Breast epithelium (tissue), 4 donors: ENCODE results near the gene FNBP1. TPM values are rescaled to one million over a fixed set of nuclear protein-coding genes. Genes with fewer than 3 reads are reported as not detected.

ENCODE experiments used
- DNase-seq, 2 donors: peaks; one replicate each; pipeline ENCODE4 v3.0.0-alpha.2; 2019; ENCODE audit warnings: low spot score in 2 of 2
- H3K27ac ChIP-seq, 2 donors: fragments of 200-600 bp; sonication (generic) in 1 of 2; one replicate each; pipeline ENCODE4 v1.5.1; 2016 to 2019; ENCODE audit warnings: mild to moderate bottlenecking in 1 of 2
- H3K27me3 ChIP-seq, 2 donors: fragments of 200-600 bp; sonication (generic) in 1 of 2; one replicate each; pipeline versions ENCODE4 v1.5.1 to v1.6.0; 2017 to 2019; ENCODE audit warnings: control low read depth in 1 of 2, mild to moderate bottlenecking in 1 of 2
- H3K36me3 ChIP-seq: fragments of 200-600 bp; one replicate; pipeline ENCODE4 v1.5.1; 2019
- H3K4me1 ChIP-seq, 2 donors: fragments of 200-600 bp; sonication (generic); one replicate each; pipeline ENCODE4 v1.5.1; 2016 to 2019; ENCODE audit warnings: control low read depth in 1 of 2
- H3K4me3 ChIP-seq, 3 donors: fragments of 200-600 bp; sonication (generic); 1 replicate in 2 of 3; 2 replicates in 1 of 3; pipeline ENCODE4 v1.5.1; 2016 to 2019; ENCODE audit warnings: mild to moderate bottlenecking in 3 of 3, moderate library complexity in 2 of 3
- H3K9me3 ChIP-seq, 2 donors: fragments of 200-600 bp; sonication (generic) in 1 of 2; one replicate each; pipeline ENCODE4 v1.5.1; 2016 to 2019; ENCODE audit warnings: control low read depth in 1 of 2
- POLR2A ChIP-seq: fragments of 450-650 bp; IDR thresholded peaks from one replicate; pipeline ENCODE4 v1.6.1; 2016; ENCODE audit warnings: antibody characterized with exemption, mild to moderate bottlenecking, moderate library complexity
- POLR2AphosphoS5 ChIP-seq, 3 donors: sonication (generic); formaldehyde crosslinking; IDR thresholded peaks; one replicate each; pipeline ENCODE4 v1.6.1; 2017; ENCODE audit warnings: antibody characterized with exemption in 3 of 3
- intact Hi-C: fragments of 100-400 bp; cut with DNase I; formaldehyde crosslinking; loops from one replicate; pipeline ENCODE4 v1.15.1; 2023; ENCODE audit warnings: low total_unique reads
- total RNA-seq, 3 donors: library from RNA; depleted of rRNA; stranded (reverse); fragments of >200 nt; gene quantifications; one replicate each; pipeline ENCODE4 v1.1.0, GENCODE V29; 2016
- TF ChIP-seq, protein P1 (sequence below), 3 donors: fragments of 450-650 bp; IDR thresholded peaks; one replicate each; pipeline ENCODE4 v1.5.1; 2016 to 2017; ENCODE audit warnings: antibody characterized with exemption in 3 of 3, mild to moderate bottlenecking in 3 of 3, moderate library complexity in 3 of 3

The FNBP1 gene
- total RNA-seq, 3 donors from 2014 or later = 31.3 to 49.8 (median 41.9) TPM

DNA sequence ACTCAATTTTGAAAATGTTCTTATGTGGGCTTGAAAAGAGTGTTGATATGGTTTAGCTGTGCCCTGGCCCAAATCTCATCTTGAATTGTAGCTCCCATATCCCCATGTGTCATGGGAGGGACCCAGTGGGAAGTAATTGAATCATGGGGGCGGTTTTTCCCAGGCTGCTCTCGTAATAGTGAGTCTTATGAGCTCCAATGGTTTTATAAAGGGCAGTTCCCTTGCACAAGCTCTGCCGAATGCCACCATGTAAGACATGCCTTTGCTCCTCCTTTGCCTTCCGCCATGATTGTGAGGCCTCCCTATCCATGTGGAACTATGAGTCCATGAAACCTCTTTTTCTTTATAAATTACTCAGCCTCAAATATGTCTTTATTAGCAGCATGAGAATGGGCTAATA is 136.7 kb downstream of the FNBP1 start:
- H3K9me3 ChIP-seq = no peaks in the 10 kb centered on the region
- intact Hi-C loops = no loop called here
- H3K27ac ChIP-seq = no peak overlapping the region
- no peak overlapping the region for H3K4me3 ChIP-seq
- no peaks in the 10 kb centered on the region for H3K27me3 ChIP-seq
- DNase-seq = no peak
- no peaks in the 10 kb centered on the region for H3K36me3 ChIP-seq
- TF ChIP-seq, protein P1, sequence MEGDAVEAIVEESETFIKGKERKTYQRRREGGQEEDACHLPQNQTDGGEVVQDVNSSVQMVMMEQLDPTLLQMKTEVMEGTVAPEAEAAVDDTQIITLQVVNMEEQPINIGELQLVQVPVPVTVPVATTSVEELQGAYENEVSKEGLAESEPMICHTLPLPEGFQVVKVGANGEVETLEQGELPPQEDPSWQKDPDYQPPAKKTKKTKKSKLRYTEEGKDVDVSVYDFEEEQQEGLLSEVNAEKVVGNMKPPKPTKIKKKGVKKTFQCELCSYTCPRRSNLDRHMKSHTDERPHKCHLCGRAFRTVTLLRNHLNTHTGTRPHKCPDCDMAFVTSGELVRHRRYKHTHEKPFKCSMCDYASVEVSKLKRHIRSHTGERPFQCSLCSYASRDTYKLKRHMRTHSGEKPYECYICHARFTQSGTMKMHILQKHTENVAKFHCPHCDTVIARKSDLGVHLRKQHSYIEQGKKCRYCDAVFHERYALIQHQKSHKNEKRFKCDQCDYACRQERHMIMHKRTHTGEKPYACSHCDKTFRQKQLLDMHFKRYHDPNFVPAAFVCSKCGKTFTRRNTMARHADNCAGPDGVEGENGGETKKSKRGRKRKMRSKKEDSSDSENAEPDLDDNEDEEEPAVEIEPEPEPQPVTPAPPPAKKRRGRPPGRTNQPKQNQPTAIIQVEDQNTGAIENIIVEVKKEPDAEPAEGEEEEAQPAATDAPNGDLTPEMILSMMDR (IDR thresholded peaks at IDR 0.05) = no peak
- TF ChIP-seq POLR2A (no peak), POLR2AphosphoS5 (IDR thresholded peaks at IDR 0.05) (no peak)
- H3K4me1 ChIP-seq = no peaks in the 10 kb centered on the region

DNA sequence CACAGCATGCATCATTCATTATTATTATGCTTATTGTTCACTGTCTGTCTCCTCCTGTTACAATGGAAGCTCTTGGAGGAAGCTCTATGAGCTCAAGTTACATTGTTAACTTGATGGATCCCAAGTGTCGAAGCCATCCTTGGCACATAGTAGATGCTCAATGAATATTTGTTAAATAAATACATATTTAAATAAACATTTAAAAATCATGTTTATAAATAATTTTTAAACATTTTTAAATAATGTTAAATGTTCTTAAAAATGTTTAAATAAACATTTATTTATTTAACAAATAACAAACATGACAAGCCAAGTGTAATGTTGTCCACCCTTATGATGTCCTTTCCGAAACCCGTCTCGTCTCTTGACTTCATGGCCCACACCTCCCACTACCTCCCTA is 138.3 kb downstream of the FNBP1 start:
- no peaks in the 10 kb centered on the region for H3K27me3 ChIP-seq
- TF ChIP-seq, protein P1 (IDR thresholded peaks at IDR 0.05) = no peak
- TF ChIP-seq POLR2AphosphoS5 (IDR thresholded peaks at IDR 0.05) (no peak), POLR2A (no peak)
- DNase-seq = no peak
- no peak overlapping the region for H3K4me3 ChIP-seq
- H3K4me1 ChIP-seq = no peaks in the 10 kb centered on the region
- no peak overlapping the region for H3K27ac ChIP-seq
- H3K36me3 ChIP-seq = no peaks in the 10 kb centered on the region
- intact Hi-C loops = no loop called here
- no peaks in the 10 kb centered on the region for H3K9me3 ChIP-seq

DNA sequence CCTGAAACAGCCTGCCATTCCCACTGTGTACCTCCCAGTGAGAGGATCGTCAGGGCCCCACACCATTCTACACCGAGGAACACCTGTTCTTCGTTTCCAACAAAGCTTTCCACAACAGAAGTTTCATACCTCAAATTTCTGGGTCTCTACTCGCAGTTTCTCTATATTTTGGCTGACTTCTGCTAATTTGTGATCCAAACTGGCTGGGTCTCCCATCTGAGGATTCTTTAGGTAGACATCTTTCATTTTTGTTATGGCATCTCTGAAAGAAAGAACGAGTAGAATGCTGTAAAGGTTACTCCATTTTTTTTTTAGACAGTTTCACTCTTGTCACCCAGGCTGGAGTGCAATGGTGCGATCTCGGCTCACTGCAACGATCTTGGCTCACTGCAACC is 140.3 kb downstream of the FNBP1 start:
- TF ChIP-seq POLR2AphosphoS5 (IDR thresholded peaks at IDR 0.05) (no peak), POLR2A (no peak)
- TF ChIP-seq, protein P1 (IDR thresholded peaks at IDR 0.05) = no peak
- DNase-seq = no peak
- Histone ChIP-seq H3K36me3 (no peaks in the 10 kb centered on the region), H3K4me3 (no peak overlapping the region), H3K27ac (no peak overlapping the region), H3K27me3 (no peaks in the 10 kb centered on the region), H3K4me1 (no peaks in the 10 kb centered on the region), H3K9me3 (no peaks in the 10 kb centered on the region)
- intact Hi-C loops = no loop called here

DNA sequence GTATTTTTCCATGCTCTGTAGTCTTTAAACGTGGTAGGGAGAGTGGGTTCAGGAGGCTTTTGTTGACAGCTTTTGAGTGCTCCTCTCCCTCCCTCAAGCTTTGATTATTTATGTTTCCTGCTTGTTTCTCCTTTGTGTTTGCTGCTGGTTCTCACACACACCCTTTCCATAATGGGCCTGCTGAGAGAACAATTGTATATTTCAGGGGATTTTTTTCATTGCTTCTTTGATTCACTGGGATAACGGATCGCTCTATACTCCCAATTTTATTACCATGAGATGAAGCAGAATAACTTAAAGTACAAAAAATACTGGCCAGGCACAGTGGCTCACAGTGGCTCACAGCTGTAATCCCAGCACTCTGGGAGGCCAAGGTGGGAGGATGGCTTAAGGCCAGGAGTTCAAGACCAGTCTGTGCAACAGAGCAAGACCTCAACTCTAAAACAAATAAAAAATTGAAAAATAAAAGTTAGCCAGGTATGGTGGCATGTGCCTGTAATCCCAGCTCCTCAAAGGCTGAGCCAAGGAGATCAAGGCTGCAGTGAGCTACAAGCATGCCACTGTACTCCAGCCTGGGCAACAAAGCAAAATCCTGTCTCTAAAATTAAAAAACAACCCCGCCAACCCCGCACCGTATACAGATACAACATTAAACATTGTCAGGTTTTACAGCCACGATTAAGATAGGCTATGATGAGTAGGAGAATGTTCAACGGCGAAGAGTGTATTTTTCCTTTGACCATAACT is 140.8 kb downstream of the FNBP1 start:
- DNase-seq = no peak
- no peaks in the 10 kb centered on the region for H3K27me3 ChIP-seq
- no peak overlapping the region for H3K27ac ChIP-seq
- intact Hi-C loops = no loop called here
- TF ChIP-seq, protein P1 (IDR thresholded peaks at IDR 0.05) = no peak
- TF ChIP-seq POLR2A = no peak
- no peak for TF ChIP-seq POLR2AphosphoS5 (IDR thresholded peaks at IDR 0.05)
- H3K4me1 ChIP-seq = no peaks in the 10 kb centered on the region
- H3K9me3 ChIP-seq = no peaks in the 10 kb centered on the region
- H3K36me3 ChIP-seq = no peaks in the 10 kb centered on the region
- H3K4me3 ChIP-seq = no peak overlapping the region

DNA sequence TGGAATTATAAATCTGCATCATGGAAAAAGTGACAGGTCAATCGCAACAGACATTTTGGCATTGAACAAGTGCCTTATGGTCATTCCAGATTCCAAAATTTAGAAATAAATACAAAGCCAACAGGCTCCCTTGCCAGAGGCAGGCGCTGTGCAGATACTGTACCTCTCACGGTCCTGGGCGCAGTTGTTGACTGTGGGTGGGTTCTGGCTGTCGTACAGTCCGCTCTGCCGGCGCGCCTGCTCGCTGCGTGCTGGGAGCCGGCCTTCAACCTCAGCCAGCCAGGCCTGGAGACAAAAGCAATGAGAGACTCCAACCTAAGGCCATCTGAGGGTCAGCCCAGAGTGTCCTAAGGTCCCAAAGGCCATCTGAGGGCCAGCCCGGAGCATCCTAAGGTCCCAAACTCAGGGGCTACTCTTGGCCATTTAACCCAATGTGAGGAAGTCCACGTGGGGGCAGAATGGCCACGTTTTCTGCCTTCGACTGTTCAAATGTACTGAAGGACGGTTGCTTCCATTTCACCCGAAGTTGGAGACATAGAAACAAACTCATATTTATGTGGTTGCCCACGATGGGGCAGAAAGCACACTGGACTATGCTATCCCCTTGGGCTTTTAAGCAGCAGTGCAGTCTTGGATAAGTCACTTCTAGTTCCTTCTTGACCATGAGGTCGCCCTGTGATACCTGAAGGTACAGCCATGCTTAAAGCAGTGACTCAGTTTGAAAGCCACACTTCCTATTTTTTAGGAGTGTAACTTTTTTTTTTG is 142.5 kb downstream of the FNBP1 start:
- no peak for DNase-seq
- intact Hi-C loops = no loop called here
- H3K9me3 ChIP-seq = no peaks in the 10 kb centered on the region
- no peaks in the 10 kb centered on the region for H3K4me1 ChIP-seq
- no peaks in the 10 kb centered on the region for H3K27me3 ChIP-seq
- no peak overlapping the region for H3K4me3 ChIP-seq
- H3K36me3 ChIP-seq = no peaks in the 10 kb centered on the region
- H3K27ac ChIP-seq = no peak overlapping the region
- TF ChIP-seq POLR2AphosphoS5 (IDR thresholded peaks at IDR 0.05) = no peak
- TF ChIP-seq, protein P1 (IDR thresholded peaks at IDR 0.05) = no peak
- no peak for TF ChIP-seq POLR2A
